Hematopoietic multipotent progenitor cell treated with erythropoietin and hydrocortisone succinate and interleukin-3 and kit ligand, for 6 days (in vitro differentiated cells): ENCODE data around the gene MON2.
"Not testable (repeated sequence)": the region's sequence is repeated elsewhere in the genome, so short reads cannot be mapped to it uniquely, and the experiment has no call there.

Experiments
- DNase-seq: peaks from one replicate; pipeline ENCODE4 v3.0.0-alpha.2; 2015

Gene MON2

DNA sequence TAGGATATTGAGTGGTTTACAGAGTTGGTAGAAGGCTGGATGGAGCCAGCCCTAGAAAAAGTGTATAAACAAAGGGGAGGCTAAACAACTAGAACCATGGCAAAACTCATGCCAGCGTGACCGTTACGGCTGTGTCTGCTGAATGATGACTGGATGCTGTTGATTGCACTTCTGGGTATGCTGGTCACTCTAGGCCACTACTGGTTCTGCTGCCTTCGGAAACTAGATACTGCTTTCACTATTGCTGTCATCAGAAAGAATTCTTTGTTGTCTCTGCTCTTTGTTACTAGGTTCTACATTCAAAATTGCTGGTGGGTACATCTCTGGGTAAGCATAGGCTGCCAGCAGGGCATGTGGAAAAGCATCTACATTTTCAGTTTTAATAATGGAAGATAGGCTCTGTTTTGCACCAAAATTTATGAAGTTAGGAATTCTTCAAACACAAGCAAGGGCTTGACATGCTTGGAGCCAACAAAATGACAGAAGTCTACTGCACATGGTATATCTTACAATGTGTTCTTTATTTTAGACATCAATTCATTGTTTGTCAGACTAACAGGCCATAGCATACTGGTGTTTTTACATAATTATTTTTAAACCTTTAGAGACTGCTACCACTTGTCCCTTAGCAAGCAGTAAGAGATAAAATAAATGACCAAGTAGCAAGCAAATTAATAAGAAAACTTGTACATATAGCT, 15.4 kb downstream of the MON2 start:
- no peak for DNase-seq

DNA sequence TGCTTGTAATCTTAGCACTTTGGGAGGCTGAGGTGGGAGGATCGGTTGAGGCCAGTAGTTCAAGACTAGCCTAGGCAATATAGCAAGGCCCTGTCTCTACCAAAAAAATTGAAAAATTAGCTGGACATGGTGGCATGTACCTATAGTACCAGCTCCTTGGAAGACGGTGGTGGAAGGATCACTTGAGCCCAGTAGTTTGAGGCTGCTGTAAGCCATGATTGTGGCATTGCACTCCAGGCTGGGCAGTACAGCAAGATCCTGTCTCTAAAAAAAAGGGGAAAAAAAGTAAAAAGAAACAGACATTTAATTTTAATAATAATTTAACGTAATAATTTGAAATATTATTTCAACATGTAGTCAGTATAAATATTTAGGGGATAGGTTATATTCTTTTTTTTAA, 16.1 kb downstream of the MON2 start:
- no peak for DNase-seq

DNA sequence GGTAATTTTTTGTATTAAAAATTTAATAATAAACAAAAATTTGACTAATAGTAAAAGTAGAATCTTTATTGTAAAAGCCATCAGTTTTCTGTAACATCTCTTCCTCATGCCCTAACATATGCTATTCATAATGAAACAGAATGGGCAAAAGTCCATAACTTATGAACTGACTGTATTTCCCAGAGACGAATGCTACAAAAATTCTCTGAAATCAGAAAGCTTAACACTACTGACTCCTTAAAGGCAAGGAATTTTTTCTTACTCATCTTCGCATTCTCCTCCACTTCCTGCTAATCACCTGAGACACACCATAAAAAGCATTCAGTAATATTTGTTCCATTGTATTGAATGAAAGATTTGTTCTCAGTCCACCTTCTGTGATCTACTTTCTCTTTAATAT, 17.6 kb downstream of the MON2 start:
- DNase-seq, result no peak

DNA sequence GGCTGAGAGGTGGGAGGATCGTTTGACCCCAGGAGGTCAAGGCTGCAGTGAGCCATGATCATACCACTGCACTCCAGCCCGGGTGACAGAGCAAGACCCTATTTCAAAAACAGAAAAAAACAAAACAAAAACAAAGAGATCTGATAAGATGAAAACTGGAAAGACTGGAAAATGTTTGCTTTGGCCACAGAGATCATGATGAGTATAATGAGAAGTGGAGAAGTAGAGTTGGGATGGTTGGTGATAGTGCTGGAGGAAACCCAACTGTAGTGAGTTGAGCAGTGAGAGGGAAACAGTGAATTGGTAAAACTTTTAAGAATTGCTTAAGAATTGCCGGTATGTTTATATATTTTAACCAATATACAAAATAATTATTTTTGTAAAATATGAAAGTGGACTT, 39.2 kb downstream of the MON2 start:
- DNase-seq, result no peak

DNA sequence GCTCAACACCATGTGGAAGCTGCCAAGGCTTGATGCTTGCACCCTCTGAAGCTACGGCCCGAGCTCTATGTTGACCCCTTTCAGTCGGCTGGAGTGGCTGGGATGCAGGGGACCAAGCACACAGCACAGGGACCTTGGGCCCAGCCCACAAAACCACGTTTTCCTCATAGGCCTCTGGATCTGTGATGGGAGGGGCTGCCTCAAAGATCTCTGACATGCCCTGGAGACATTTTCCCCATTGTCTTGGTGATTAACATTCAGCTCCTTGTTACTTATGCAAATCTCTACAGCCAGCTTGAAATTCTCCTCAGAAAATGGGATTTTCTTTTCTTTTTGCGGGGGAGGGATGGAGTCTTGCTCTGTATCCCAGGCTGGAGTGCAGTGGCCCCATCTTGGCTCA, 46.3 kb downstream of the MON2 start:
- no peak for DNase-seq

DNA sequence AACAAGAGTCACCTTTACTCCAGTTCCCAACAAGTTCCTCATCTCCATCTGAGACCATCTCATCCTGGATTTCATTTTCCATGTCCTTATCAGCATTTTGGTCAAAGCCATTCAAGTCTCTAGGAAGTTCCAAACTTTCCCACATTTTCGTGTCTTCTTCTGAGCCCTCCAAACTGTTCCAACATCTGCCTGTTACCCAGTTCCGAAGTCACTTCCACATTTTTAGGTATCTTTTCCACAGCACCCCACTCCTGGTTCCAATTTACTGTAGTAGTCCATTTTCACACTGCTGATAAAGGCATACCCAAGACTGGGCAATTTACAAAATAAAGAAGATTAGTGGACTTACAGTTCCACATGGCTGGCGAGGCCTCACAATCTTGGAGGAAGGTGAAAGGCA, 47.5 kb downstream of the MON2 start:
- not testable (repeated sequence) for DNase-seq

DNA sequence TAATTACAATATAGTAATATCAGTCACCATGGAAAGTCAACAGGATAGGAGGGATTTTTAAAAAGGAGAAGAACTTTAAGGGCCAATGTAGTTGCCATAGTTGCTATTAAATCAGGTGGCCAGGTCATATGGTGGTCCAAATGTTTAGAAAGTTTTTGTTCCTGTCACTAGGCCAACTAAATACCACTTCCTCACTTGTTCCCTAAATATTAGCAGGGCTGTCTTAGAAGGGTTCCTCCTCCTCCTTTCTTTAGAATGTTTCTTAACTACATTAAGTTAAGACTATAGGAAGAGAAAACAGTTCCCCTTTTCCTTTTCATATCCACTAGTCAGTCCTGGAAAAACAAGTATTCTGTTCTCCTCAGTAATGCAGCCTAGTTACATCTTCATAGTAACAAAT, 50.3 kb downstream of the MON2 start:
- peak; percentile 37 for DNase-seq

DNA sequence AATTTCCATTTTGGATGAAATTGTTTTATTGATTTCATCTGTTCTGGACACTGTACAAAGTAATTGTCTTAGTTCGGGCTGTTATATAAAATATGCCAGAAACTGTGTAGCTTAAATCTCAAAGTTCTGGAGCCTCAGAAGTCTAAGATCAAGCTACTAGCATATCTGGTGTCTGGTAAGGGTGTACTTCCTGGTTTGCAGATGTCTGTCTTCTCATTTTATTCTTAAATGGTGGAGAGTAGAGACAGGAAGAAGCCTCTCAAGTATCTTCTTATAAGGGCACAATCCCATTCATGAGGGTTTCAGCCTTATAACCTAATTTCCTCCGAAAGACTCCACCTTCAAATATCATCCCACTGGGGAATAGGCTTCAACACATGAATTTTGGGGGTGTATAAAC, 51.3 kb downstream of the MON2 start:
- no peak for DNase-seq

DNA sequence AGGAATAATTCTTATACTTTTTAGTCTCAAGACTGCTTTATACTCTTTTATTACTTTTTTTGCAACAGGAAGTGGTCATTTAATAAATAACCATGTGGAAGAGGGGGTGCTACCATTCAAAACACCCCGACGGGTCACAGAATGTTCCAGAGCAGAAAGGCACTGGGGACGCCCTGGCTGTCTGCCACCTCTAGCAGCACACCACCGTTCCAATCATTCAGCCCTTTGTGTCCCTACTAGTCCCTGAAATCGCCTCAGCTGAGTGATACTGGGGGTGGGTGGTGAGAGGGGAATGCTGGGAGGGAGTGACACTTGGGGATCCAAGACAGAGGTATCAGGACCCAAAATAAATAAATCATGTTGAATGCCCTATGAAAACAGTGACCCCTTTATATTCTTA, 52.4 kb downstream of the MON2 start:
- no peak for DNase-seq

DNA sequence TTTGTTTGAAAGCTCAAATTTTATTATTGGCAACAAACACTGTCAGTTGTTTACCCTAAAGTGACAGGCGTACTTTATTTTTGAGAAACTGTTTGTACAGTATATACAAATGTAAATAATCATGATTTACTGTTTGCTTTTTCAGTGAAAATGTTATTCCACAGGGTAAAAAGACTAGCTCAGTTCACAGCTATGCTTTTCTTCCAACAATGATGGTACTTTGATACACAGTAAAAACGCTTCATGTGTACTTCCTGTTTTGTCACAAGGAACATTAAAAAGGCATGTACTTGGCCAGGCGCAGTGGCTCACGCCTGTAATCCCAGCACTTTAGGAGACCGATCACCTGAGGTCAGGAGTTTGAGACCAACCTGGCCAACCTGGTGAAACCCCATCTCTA, 53.7 kb downstream of the MON2 start:
- no peak for DNase-seq

DNA sequence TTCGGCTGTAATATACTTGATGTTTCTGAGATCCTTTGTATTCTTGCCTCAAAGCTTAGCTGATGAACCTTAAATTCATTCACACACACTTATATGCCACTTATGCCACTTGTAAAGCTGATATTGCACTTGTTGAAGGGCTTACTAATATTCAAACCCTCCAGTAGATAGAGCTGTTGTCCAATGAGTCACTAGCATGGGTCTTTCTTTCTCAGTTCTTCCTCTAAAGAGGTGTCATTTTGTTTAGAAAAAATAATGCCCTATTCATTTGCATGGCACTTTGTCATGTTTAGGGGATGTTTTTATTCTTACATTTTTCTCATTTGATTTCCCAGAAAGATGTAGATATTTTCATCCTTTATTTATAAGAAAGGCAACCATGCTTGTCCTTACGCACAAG, 56.4 kb downstream of the MON2 start:
- DNase-seq, result peak; percentile 18

DNA sequence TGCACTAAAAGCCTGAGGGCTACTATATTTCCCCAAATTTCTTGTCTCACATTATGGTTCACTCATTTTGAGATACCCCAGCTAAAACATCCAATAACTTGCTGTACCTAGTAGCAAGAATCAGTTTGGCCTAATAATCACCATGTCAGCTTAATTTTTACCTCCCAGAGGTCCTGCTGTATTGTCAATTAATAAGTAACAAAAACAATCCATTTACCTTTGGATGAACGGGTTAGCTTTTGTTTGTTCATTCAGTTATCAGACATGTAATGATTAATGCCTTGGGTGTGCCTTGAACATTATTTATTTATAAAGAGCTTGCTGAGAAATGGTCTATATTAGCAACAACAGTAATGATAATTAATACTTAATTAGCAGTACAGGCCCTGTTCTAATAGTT, 57.0 kb downstream of the MON2 start:
- DNase-seq, result no peak

DNA sequence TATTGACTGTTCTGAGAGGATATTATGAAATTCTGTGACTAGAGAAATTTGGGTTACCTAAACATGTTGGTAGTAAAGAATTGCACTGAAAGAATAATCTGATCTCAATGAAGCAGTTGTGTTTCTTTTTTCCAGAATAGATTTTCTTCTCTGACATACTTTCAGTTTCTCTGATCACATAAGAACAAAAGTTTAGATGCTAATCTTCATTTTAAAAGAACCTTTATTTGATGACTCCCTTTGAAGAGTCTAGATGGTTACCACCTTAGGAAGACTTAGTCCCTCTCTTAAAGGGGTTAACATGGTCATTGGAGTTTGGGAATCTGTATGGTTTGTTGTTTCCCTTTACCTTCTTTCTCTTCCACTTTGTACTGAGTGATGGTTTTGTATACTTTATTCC, 58.6 kb downstream of the MON2 start:
- DNase-seq, result no peak

DNA sequence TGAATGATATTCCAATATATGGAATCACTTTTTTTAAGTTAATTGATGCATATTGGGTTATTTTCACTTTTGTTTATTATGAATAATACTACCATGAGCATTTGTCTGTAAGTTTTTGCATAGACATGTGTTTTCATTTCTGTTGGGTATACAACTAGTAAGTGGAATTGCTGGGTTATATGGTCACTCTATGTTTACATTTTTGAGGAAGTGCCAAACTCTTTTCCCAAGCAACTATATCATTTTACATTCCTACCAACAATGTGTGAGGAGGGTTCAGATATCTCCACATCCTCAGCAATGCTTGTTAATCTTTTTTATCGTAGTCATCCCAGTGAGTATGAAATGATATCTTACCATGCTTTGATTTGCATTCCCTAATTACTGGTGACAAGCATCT, 64.0 kb downstream of the MON2 start:
- DNase-seq, result no peak

DNA sequence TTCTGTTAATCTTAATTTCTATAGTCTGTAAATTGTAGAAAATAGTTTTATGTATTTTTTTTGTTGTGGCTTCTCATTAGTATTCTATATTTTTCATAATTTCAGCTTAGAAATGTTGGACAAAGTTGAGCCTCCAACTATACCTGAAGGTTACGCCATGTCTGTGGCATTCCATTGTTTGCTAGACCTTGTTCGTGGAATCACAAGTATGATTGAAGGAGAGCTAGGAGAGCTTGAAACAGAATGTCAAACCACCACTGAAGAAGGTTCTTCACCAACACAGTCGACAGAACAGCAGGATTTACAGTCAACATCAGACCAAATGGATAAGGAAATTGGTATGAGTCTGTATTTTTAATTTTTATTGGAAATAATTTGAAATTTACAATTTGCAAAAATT, 65.7 kb downstream of the MON2 start:
- no peak for DNase-seq

DNA sequence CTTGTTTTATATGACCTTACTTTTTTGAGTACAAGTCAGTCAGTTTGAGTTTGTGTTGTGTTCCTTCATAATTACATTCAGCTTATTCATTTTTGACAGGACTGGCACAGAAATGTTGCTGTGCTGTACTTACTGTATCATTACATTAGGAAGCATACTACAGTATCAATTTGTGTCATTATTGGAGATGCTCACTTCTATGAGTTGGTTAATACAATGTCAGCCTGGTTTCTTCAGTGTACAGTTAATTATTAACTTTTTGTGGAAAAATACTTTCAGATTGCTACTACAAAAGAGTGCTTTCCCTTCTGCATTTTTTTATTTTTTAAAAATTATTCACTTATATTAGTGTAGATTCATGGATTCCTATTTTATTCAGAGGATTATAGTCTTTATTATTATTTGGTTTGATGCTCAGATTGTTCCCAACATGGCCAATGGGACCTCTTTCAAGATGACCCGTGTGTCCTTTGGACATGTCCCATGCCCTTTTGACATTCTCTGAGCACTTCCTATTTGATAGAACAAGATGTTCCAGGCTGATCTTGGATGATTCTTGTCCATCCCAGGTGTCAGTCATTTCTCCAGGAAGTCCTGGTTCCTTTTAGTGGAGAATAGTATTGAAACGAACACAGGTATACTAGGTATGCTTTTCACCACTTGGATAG, 66.6 kb downstream of the MON2 start:
- no peak for DNase-seq

DNA sequence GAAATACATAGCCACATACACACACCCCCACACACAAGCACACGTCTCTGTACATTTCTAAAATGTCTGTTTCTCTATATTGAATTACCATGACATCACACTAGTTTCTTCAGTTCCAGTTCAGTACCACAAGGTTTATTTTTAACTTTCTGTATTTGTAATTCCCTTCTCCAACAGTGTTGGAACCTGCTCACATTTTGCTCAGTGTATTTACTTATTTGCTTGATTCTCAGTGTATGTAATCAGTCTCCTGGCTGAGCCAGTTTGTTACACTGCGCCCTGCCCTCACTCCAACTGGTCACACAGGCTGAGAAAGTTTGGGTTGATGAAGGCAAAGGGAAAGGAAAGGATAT, 67.1 kb downstream of the MON2 start:
- DNase-seq, result no peak

DNA sequence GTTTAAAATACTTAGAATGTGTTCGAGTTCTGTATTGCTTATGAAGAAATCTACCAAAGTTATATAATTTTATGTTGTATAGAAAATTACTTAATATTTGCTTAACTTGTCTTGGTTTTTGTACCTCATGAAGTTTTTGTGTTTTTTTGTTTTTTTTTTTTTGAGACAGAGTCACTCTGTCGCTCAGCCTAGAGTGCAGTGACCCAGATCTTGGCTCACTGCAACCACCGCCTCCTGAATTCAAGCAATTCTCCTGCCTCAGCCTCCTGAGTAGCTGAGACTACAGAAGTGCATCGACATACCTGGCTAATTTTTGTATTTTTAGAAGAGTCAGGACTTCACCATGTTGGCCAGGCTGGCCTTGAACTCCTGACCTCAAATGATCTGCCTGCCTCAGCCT, 69.9 kb downstream of the MON2 start:
- no peak for DNase-seq

DNA sequence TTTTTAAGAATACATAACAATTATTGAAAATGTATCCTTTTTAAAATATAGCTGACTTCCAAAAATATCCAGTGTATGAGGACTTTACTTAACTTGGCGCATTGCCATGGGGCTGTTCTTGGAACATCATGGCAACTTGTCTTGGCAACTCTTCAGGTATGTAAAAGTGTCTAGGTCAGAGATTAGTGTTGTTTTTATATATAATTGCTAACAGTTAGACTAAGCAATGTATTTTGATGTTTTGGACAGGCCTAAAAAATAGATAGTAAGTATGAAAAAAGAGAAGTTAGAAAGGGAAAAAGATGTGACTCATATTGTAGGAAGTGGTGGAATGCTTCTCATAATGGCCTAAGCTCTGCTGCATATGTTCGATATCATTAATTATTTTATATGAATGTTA, 70.9 kb downstream of the MON2 start:
- DNase-seq, result peak; percentile 33

DNA sequence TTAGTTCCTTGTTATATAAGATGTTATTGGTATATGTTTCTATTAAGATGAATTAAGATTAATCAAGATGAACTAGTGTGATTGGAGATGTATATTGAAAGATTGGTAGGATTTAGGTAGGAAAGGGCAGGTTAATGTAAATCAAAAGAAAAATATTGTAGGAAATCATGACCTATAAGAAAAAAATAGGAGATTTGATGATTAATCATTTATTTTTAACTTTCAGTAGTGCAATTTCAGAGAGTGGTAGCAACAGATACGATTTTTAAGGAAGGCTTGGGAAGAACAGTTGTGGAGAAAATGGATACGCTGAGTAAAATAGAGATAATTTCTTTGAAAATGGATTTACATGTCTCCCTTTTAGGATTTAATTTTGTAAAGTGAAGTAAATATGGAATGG, 73.7 kb downstream of the MON2 start:
- no peak for DNase-seq

DNA sequence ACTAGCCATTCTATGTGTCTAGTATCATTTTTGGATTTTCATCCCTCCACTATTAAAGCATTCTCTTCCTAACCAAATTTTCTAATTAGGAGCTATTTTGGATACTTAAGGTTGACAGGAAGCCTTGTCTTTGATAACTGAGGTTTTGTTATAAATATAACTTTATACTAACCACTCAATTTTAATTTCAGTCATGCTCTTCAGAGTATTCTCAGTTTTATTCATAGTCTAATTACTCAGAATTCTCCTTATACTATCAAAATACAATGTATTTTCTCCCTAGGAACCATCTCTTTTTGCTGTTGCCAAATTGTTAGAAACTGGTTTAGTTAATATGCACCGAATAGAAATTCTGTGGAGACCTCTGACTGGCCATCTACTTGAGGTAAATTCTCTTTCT, 76.2 kb downstream of the MON2 start:
- no peak for DNase-seq

DNA sequence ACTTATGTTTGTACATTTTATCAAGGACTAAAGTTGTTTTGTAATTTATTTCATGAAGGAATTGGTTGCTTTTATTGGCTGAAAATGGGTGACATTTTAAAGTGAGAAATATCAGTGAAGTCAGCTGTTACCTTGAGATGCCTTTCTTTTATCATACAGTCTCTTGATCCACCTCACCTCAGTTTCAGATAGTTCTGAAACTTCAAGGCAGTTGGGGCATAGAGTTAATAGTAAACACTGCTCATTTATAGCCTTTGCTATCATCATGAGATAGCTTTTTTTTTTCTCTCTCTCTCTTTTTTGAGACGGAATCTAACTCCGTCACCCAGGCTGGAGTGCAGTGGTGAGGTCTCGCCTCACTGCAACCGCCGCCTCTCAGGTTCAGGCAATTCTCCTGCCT, 76.7 kb downstream of the MON2 start:
- DNase-seq, result no peak

DNA sequence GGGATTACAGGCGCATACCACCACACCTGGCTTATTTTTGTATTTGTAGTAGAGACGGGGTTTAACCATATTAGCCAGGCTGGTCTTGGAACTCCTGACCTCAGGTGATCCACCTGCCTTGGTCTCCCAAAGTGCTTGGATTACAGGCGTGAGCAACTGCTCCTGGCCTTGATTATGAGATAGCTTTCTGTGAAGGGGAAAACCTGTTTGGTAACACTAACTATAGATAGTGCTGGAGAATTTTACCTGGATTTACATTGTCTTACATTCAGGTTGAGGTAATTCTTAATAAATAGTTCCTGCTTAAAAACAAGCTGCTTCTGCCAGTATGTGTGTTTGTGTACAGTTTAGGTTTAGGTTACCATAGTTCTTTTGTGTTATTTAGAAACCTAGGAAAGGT, 77.1 kb downstream of the MON2 start:
- DNase-seq, result no peak

DNA sequence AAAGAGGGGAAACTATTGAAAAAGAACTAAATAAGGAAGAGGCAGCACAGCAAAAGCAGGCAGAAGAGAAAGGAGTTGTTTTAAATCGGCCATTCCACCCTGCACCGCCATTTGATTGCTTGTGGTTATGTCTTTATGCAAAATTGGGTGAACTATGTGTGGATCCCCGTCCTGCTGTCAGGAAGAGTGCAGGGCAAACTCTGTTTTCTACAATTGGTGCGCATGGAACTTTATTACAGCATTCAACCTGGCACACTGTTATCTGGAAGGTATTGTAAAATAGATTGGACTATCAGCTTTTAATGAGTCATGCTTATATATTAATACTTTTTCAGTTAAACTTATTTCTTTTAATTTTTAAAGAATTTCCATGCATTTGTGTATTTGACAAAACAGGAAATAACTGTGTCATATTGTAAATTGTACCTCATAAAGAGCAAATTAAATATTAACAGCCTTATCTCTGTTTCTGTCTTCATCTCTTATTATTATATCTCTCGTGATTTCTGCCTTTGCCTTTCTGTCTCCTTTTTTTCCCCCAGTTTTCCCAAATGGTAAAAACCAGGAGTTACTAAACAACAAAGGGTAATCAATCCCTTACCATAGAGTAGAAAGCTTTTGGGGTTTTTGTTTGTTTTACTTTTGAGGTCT, 86.4 kb downstream of the MON2 start:
- no peak for DNase-seq

DNA sequence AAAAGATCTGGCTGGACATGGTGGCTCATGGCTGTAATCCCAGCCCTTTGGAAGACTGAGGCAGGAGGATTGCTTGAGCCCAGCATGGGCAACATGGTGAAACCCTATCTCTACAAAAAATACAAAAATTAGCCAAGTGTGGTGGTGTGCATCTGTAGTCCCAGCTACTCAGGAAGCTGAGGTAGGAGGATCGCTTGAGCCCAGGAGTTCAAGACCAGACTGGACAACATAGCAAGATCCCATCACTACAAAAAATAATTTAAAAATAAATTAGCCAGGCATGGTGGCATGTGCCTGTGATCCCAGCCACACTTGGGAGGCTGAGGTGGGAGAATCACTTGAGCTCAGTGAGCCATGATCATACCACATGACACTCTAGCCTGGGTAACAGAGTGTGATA, 92.7 kb downstream of the MON2 start:
- DNase-seq, result not testable (repeated sequence)
